Mesenchymal stem cell (in vitro differentiated cells and primary cell): ENCODE data around the gene CPNE4.
"Not testable (repeated sequence)": the region's sequence is repeated elsewhere in the genome, so short reads cannot be mapped to it uniquely, and the experiment has no call there.

ENCODE experiments used
- DNase-seq: peaks from one replicate; pipeline ENCODE4 v3.0.0-alpha.2; 2013
- H2AFZ ChIP-seq: one replicate; pipeline ENCODE4 v1.6.1; 2013; ENCODE audit warnings: low read depth, mild to moderate bottlenecking, control low read depth, inconsistent platforms, low read length, moderate library complexity
- H2AK5ac ChIP-seq: 2 replicates; pipeline ENCODE4 v1.6.1; 2013; ENCODE audit warnings: low read length, moderate library complexity, mild to moderate bottlenecking, inconsistent platforms; ENCODE audit not compliant: severe bottlenecking
- H2BK120ac ChIP-seq: one replicate; pipeline ENCODE4 v1.6.1; 2013; ENCODE audit warnings: low read depth, mild to moderate bottlenecking, inconsistent platforms, low read length, moderate library complexity
- H2BK12ac ChIP-seq, 2 experiments: one replicate each; pipeline ENCODE4 v1.6.1; 2013; ENCODE audit warnings: inconsistent platforms in 2 of 2, low read length in 2 of 2, mild to moderate bottlenecking in 2 of 2, moderate library complexity in 2 of 2, control low read depth in 1 of 2
- H2BK15ac ChIP-seq: one replicate; pipeline ENCODE4 v1.6.1; 2013; ENCODE audit warnings: mild to moderate bottlenecking, low read depth, inconsistent platforms; ENCODE audit not compliant: poor library complexity, severe bottlenecking
- H2BK5ac ChIP-seq: 2 replicates; pipeline ENCODE4 v1.6.1; 2013; ENCODE audit warnings: low read depth, mild to moderate bottlenecking, low read length, control low read depth, inconsistent platforms; ENCODE audit not compliant: poor library complexity, severe bottlenecking
- H3K14ac ChIP-seq, 2 experiments: one replicate each; pipeline ENCODE4 v1.6.1; 2013; ENCODE audit warnings: inconsistent platforms in 2 of 2, low read length in 2 of 2, control low read depth in 1 of 2, mild to moderate bottlenecking in 1 of 2, moderate library complexity in 1 of 2
- H3K18ac ChIP-seq, 2 experiments: one replicate each; pipeline ENCODE4 v1.6.1; 2013; ENCODE audit warnings: inconsistent platforms in 2 of 2, low read length in 2 of 2, control low read depth in 1 of 2, low read depth in 1 of 2, mild to moderate bottlenecking in 1 of 2
- H3K23ac ChIP-seq, 2 experiments: one replicate each; pipeline ENCODE4 v1.6.1; 2013; ENCODE audit warnings: inconsistent platforms in 2 of 2, low read length in 2 of 2, mild to moderate bottlenecking in 2 of 2, moderate library complexity in 2 of 2, control low read depth in 1 of 2
- H3K27ac ChIP-seq: 2 replicates; pipeline ENCODE4 v1.5.1; 2013; ENCODE audit warnings: mild to moderate bottlenecking, moderate library complexity, low read length, control low read depth, inconsistent platforms; ENCODE audit not compliant: poor library complexity, severe bottlenecking
- H3K27me3 ChIP-seq, 2 experiments: 2 replicates each; pipeline versions ENCODE4 v1.6.1 to v1.7.0; 2013; ENCODE audit warnings: low read length in 2 of 2, mild to moderate bottlenecking in 2 of 2, moderate library complexity in 2 of 2, control low read depth in 1 of 2, inconsistent platforms in 1 of 2; ENCODE audit not compliant: control insufficient read depth in 1 of 2, insufficient read depth in 1 of 2
- H3K36me3 ChIP-seq, 2 experiments: 2 replicates each; pipeline versions ENCODE4 v1.6.1 to v1.7.0; 2013; ENCODE audit warnings: low read length in 2 of 2, control low read depth in 1 of 2, inconsistent platforms in 1 of 2, low read depth in 1 of 2, mild to moderate bottlenecking in 1 of 2; ENCODE audit not compliant: insufficient read depth in 2 of 2, control insufficient read depth in 1 of 2
- H3K4ac ChIP-seq, 2 experiments: one replicate each; pipeline ENCODE4 v1.6.1; 2013; ENCODE audit warnings: inconsistent platforms in 2 of 2, low read length in 2 of 2, mild to moderate bottlenecking in 2 of 2, moderate library complexity in 2 of 2, control low read depth in 1 of 2, low read depth in 1 of 2
- H3K4me1 ChIP-seq: 2 replicates; pipeline ENCODE4 v1.6.1; 2013; ENCODE audit warnings: low read depth, low read length, control low read depth; ENCODE audit not compliant: control insufficient read depth, insufficient read depth
- H3K4me2 ChIP-seq: 2 replicates; pipeline ENCODE4 v1.6.1; 2013; ENCODE audit warnings: low read length, mild to moderate bottlenecking, inconsistent platforms; ENCODE audit not compliant: poor library complexity, severe bottlenecking
- H3K4me3 ChIP-seq, 2 experiments: 2 replicates each; pipeline versions ENCODE4 v1.5.1 to v1.7.0; 2013; ENCODE audit warnings: low read length in 2 of 2, mild to moderate bottlenecking in 2 of 2, control low read depth in 1 of 2, low read depth in 1 of 2; ENCODE audit not compliant: insufficient read depth in 1 of 2
- H3K79me1 ChIP-seq: replicated peaks from 2 replicates; pipeline ENCODE4 v1.6.1; 2013; ENCODE audit warnings: mild to moderate bottlenecking, control low read depth, low read length, inconsistent platforms; ENCODE audit not compliant: poor library complexity, severe bottlenecking
- H3K9ac ChIP-seq: 2 replicates; pipeline ENCODE4 v1.7.0; 2013; ENCODE audit warnings: mild to moderate bottlenecking, low read length, moderate library complexity
- H3K9me3 ChIP-seq: 2 replicates; pipeline ENCODE4 v1.7.0; 2013; ENCODE audit warnings: mild to moderate bottlenecking, low read length; ENCODE audit not compliant: control insufficient read depth
- H4K8ac ChIP-seq: one replicate; pipeline ENCODE4 v1.6.1; 2013; ENCODE audit warnings: inconsistent platforms, mild to moderate bottlenecking, low read length, moderate library complexity
- H4K91ac ChIP-seq: one replicate; pipeline ENCODE4 v1.6.1; 2013; ENCODE audit warnings: mild to moderate bottlenecking, low read length, inconsistent platforms
- WGBS: methylation state at CpG from one replicate; pipeline ENCODE4 v1.1.7; 2013; ENCODE audit warnings: mixed read lengths; 5-methylcytosine and 5-hydroxymethylcytosine counted together

Gene CPNE4

DNA sequence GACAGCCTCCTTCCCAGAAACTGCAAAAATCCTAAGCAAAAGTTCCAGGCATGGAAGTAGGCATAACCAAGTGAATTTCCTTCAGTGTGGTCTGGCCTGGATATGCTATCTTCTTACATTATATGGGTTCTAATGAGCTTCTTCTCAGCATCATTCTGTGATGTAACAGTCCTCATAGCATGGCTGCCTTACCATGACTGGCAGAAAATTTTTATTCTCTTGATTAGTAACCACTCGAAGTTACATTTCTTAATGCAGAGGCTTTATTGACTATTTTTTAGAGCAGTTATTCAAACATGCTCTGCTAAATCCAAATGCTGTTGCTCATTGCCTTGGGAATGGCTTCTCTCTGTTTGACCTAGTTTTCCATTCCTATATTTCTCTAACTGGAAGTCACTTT lies 21.1 kb upstream of the CPNE4 start:
- Histone ChIP-seq H3K9ac (no peak overlapping the region), H3K4me3 (no peak overlapping the region), H2BK120ac (no peak overlapping the region), H3K23ac (no peak overlapping the region), H2BK5ac (no peak overlapping the region), H2AFZ (no peak overlapping the region), H3K14ac (no peak overlapping the region), H4K91ac (no peak overlapping the region), H3K4ac (no peak overlapping the region), H3K27me3 (no peaks in the 10 kb centered on the region), H3K4me1 (no peaks in the 10 kb centered on the region), H4K8ac (no peak overlapping the region), H2AK5ac (no peak overlapping the region), H3K27ac (no peak overlapping the region), H3K18ac (no peak overlapping the region), H3K36me3 (no peaks in the 10 kb centered on the region), H2BK15ac (no peak overlapping the region), H3K4me2 (no peak overlapping the region), H3K9me3 (no peaks in the 10 kb centered on the region), H3K79me1 (no peaks in the 10 kb centered on the region), H2BK12ac (no peak overlapping the region)
- DNase-seq = no peak
- WGBS = 75% methylated on average over 1 of the region's 1 CpG

DNA sequence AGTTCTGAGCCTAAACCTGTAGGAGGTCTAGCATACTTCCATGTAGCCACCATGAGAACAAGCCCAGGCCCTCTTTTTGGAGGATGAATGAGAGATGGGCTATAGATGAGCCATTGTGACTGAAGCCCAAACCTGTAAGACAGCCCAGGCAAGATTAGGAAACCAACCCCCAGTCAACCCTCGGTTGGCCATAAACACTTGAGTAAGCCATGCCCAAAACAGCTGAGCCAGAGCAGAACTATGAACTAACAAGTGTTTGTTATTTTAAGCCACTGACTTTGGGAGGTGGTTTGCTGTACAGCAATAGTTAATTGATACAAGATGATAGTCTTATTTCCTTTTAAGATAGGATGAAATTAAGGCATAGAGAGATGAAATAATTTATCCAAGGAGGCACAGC lies 12.4 kb upstream of the CPNE4 start:
- no peak overlapping the region for H2BK120ac ChIP-seq
- no peak overlapping the region for H2BK12ac ChIP-seq
- WGBS = 80% methylated on average over 1 of the region's 1 CpG
- H2BK15ac ChIP-seq = no peak overlapping the region
- H3K4me1 ChIP-seq = no peaks in the 10 kb centered on the region
- H4K91ac ChIP-seq = no peak overlapping the region
- no peak overlapping the region for H2AFZ ChIP-seq
- no peak overlapping the region for H4K8ac ChIP-seq
- no peak overlapping the region for H2AK5ac ChIP-seq
- DNase-seq = no peak
- H3K36me3 ChIP-seq = no peaks in the 10 kb centered on the region
- H3K4me3 ChIP-seq = no peak overlapping the region
- H3K23ac ChIP-seq = no peak overlapping the region
- H3K79me1 ChIP-seq = no peaks in the 10 kb centered on the region
- H3K4ac ChIP-seq = no peak overlapping the region
- no peak overlapping the region for H3K27ac ChIP-seq
- no peaks in the 10 kb centered on the region for H3K27me3 ChIP-seq
- H2BK5ac ChIP-seq = no peak overlapping the region
- no peak overlapping the region for H3K18ac ChIP-seq
- H3K4me2 ChIP-seq = no peak overlapping the region
- no peak overlapping the region for H3K9ac ChIP-seq
- no peaks in the 10 kb centered on the region for H3K9me3 ChIP-seq
- no peak overlapping the region for H3K14ac ChIP-seq

- not testable (repeated sequence) for H3K9ac ChIP-seq, DNase-seq, H3K4me1 ChIP-seq, H4K91ac ChIP-seq, H2BK12ac ChIP-seq, H3K27ac ChIP-seq, H3K79me1 ChIP-seq, H3K23ac ChIP-seq, H2BK5ac ChIP-seq, H2AK5ac ChIP-seq, H3K4me3 ChIP-seq, H2AFZ ChIP-seq, H3K4me2 ChIP-seq, H3K9me3 ChIP-seq, H3K4ac ChIP-seq, H4K8ac ChIP-seq, H3K14ac ChIP-seq, H2BK15ac ChIP-seq, H2BK120ac ChIP-seq, H3K18ac ChIP-seq, H3K36me3 ChIP-seq
- 85% methylated on average over 1 of the region's 2 CpGs for WGBS
- peaks cover 0 to 10% of the 10 kb centered on the region in 2 experiments for H3K27me3 ChIP-seq
These were observed 10.1 kb upstream of the CPNE4 start for GRCh38 chr3:132044874-132045273.

DNA sequence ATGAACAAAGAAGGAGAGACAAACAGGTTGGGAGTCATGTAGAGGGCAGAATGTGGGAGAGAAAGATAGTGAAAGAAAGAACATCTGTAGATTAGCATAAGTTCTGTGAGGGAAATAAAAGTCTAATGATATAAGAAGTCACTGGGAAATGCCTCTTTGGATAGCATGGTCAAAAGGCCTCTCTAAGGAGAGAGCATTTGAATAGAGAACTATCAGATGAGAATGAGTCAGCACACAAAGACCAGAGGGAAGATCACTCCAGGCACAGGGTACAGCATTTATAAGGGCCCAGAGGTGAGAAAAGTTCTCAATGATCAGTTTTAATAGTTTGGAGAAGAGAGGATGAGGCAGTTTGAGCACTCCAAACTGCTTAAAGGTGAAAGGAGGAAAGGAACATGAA lies 7.9 kb upstream of the CPNE4 start:
- Histone ChIP-seq H3K4ac (no peak overlapping the region), H2BK15ac (no peak overlapping the region), H3K23ac (no peak overlapping the region), H3K14ac (no peak overlapping the region), H3K27ac (no peak overlapping the region), H2BK120ac (no peak overlapping the region), H3K9me3 (no peaks in the 10 kb centered on the region), H4K8ac (no peak overlapping the region), H3K79me1 (no peaks in the 10 kb centered on the region), H2BK12ac (no peak overlapping the region), H4K91ac (no peak overlapping the region), H3K27me3 (peaks cover 0 to 20% of the 10 kb centered on the region in 2 experiments), H3K4me3 (no peak overlapping the region), H3K36me3 (no peaks in the 10 kb centered on the region), H3K4me2 (no peak overlapping the region), H2AFZ (no peak overlapping the region), H2AK5ac (no peak overlapping the region), H3K9ac (no peak overlapping the region), H2BK5ac (no peak overlapping the region), H3K4me1 (no peaks in the 10 kb centered on the region), H3K18ac (no peak overlapping the region)
- DNase-seq = no peak
